ENCODE measurements around the gene PNMA1. TPM values are rescaled to one million over a fixed set of nuclear protein-coding genes. Genes with fewer than 3 reads are reported as not detected.

Gene PNMA1
- total and polyA plus RNA-seq, 9 of the 15 experiments (the other 6 are each of a cell fraction or from before 2014, with no cell fraction given): 1.7 to 26.4 (median 8.7) TPM

DNA sequence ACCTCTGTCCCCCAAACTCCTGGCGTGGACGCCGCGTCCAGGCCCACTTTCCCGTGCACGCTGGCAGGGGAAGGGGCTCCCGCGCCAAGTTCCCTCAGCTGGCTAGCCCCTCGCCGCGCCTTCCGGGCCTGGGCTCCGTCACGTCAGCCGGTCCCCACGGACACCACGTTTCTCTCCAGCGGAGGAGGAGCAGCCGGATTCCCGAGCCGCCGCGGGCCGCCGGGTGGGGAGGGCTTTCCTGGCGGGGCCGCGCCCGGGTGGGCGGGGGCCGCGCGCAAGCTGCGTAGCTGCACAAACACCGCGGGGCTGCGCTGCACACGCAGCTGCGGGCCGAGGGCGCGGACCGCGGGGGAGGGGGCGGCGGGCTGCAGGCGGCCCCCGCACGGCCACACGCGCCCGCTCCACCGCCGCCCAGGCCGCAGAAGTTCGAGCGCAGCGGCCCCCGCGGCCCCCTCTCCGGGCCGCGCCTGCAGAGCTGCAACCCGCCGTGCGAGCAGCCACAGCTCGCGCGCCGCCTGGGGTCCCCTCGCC is 45.1 kb upstream of the PNMA1 start (continued):
- TF ChIP-seq ID3 (CRISPR knock-in tag; IDR thresholded peaks at IDR 0.05) (no peak), ID3 (tag; IDR thresholded peaks at IDR 0.05) (no peak), FIP1L1 (IDR thresholded peaks at IDR 0.05; ENCODE audit: low read depth, low read length, poor library complexity, severe bottlenecking) (peak; percentile 22), RBM15 (IDR thresholded peaks at IDR 0.05; ENCODE audit: insufficient read depth, low read length) (no peak), HNRNPLL (IDR thresholded peaks at IDR 0.05; ENCODE audit: low read depth, low read length, poor library complexity, severe bottlenecking) (peak; percentile 98), FOS (IDR thresholded peaks at IDR 0.05; ENCODE audit: extremely low read depth, insufficient read length) (no peak), ZNF431 (CRISPR knock-in tag; IDR thresholded peaks at IDR 0.05) (peak; percentile 40; the same call in 1 of the 2 replicates), ZNF76 (CRISPR knock-in tag; IDR thresholded peaks at IDR 0.05; ENCODE audit: borderline replicate concordance) (no peak), GTF2E2 (tag; IDR thresholded peaks at IDR 0.05) (no peak), POLR2H (tag; IDR thresholded peaks at IDR 0.05; ENCODE audit: low read depth) (no peak), NRF1 (conservative IDR thresholded peaks at IDR 0.05 in 1 of 2, IDR thresholded peaks at IDR 0.05 in 1 of 2) (peak; percentile 50 to 62; a peak in 3 of 4 replicates), CREB5 (CRISPR knock-in tag; IDR thresholded peaks at IDR 0.05) (no peak), KDM1A (IDR thresholded peaks at IDR 0.05) (no peak), HOXB6 (CRISPR knock-in tag; IDR thresholded peaks at IDR 0.05; ENCODE audit: borderline replicate concordance) (no peak), BRD4 (IDR thresholded peaks at IDR 0.05) (no peak; the same call in 1 of the 2 replicates), NCOA6 (IDR thresholded peaks at IDR 0.05) (no peak), RBBP5 (IDR thresholded peaks at IDR 0.05; ENCODE audit: borderline replicate concordance, insufficient read depth, low read length, poor library complexity, severe bottlenecking) (peak; percentile 18), CXXC5 (CRISPR knock-in tag; IDR thresholded peaks at IDR 0.05) (peak; percentile 13), ZC3H11A (IDR thresholded peaks at IDR 0.05; ENCODE audit: low read depth, low read length) (no peak), BRF1 (IDR thresholded peaks at IDR 0.05; ENCODE audit: borderline replicate concordance, extremely low read depth, insufficient read length) (no peak)
- TF ChIP-seq, protein P1, sequence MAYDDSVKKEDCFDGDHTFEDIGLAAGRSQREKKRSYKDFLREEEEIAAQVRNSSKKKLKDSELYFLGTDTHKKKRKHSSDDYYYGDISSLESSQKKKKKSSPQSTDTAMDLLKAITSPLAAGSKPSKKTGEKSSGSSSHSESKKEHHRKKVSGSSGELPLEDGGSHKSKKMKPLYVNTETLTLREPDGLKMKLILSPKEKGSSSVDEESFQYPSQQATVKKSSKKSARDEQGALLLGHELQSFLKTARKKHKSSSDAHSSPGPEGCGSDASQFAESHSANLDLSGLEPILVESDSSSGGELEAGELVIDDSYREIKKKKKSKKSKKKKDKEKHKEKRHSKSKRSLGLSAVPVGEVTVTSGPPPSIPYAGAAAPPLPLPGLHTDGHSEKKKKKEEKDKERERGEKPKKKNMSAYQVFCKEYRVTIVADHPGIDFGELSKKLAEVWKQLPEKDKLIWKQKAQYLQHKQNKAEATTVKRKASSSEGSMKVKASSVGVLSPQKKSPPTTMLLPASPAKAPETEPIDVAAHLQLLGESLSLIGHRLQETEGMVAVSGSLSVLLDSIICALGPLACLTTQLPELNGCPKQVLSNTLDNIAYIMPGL (CRISPR knock-in tag; IDR thresholded peaks at IDR 0.05): no peak
- TF ChIP-seq, protein P2, sequence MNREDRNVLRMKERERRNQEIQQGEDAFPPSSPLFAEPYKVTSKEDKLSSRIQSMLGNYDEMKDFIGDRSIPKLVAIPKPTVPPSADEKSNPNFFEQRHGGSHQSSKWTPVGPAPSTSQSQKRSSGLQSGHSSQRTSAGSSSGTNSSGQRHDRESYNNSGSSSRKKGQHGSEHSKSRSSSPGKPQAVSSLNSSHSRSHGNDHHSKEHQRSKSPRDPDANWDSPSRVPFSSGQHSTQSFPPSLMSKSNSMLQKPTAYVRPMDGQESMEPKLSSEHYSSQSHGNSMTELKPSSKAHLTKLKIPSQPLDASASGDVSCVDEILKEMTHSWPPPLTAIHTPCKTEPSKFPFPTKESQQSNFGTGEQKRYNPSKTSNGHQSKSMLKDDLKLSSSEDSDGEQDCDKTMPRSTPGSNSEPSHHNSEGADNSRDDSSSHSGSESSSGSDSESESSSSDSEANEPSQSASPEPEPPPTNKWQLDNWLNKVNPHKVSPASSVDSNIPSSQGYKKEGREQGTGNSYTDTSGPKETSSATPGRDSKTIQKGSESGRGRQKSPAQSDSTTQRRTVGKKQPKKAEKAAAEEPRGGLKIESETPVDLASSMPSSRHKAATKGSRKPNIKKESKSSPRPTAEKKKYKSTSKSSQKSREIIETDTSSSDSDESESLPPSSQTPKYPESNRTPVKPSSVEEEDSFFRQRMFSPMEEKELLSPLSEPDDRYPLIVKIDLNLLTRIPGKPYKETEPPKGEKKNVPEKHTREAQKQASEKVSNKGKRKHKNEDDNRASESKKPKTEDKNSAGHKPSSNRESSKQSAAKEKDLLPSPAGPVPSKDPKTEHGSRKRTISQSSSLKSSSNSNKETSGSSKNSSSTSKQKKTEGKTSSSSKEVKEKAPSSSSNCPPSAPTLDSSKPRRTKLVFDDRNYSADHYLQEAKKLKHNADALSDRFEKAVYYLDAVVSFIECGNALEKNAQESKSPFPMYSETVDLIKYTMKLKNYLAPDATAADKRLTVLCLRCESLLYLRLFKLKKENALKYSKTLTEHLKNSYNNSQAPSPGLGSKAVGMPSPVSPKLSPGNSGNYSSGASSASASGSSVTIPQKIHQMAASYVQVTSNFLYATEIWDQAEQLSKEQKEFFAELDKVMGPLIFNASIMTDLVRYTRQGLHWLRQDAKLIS (CRISPR knock-in tag; IDR thresholded peaks at IDR 0.05): 0 out of 2 replicates have a peak, but pooled peaks have one; percentile 14
